ENCODE results near the gene SEL1L2.

SEL1L2 gene

DNA sequence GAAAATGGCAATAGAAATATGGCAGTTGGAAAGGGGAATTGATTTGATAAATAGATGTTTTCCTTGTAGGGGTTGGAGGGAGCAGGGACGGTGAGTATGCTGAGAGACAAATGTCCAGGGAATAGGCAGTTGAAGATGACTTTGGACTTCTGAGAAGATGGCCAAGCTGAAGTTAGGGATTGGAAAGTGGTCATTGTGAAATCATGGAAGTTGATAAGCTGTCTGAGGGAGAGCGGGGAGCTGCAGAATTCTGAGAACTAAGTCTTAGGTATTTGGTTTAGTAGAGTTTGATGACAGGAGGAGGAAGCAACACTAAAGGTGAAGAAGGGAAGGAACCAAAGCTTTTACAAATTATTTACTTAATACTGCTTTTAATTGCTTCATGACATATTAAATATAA, 190.4 kb downstream of the SEL1L2 start:
- peaks cover 39% of the 10 kb centered on the region for H3K36me3 ChIP-seq (ENCODE audit: insufficient read depth, low read length)
- H3K79me2 ChIP-seq (ENCODE audit: control insufficient read depth, insufficient read depth, low read length, unreplicated experiment), result no peaks in the 10 kb centered on the region
- H3K27me3 ChIP-seq (ENCODE audit: insufficient read depth, low read length), result no peaks in the 10 kb centered on the region
- H3K27ac ChIP-seq (ENCODE audit: low read depth, low read length), result no peak overlapping the region
- peaks cover 11% of the 10 kb centered on the region for H3K4me1 ChIP-seq (ENCODE audit: control insufficient read depth, insufficient read depth, low read length, unreplicated experiment)
- H3K4me3 ChIP-seq (ENCODE audit: low read depth, low read length), result no peak overlapping the region
- no peak overlapping the region for H2AFZ ChIP-seq (ENCODE audit: low read length, unreplicated experiment)

All from ACC112 (cell line).